ENCODE results near the gene URGCP.
"Not testable (repeated sequence)": the region's sequence is repeated elsewhere in the genome, so short reads cannot be mapped to it uniquely, and the experiment has no call there.

URGCP gene

GRCh38 chr7:43871064-43871463, 35.3 kb downstream of the URGCP start:
- no peak for DNase-seq

GRCh38 chr7:43870316-43870715, 36.1 kb downstream of the URGCP start:
- no peak for DNase-seq

GRCh38 chr7:43869867-43870240, 36.5 kb downstream of the URGCP start:
- no peak for DNase-seq

GRCh38 chr7:43869006-43869866, 37.2 kb downstream of the URGCP start, which contains the start of gene MRPS24:
MRPS24 (minus strand) TSS chr7:43869517; CDS start chr7:43869495, 22 bp downstream.
- peak; percentile 97 for DNase-seq

GRCh38 chr7:43868681-43869005, 37.8 kb downstream of the URGCP start:
- DNase-seq, result no peak

- no peak for DNase-seq
These were observed 38.2 kb downstream of the URGCP start for GRCh38 chr7:43868181-43868580.

- no peak for DNase-seq
These were observed 41.1 kb downstream of the URGCP start for GRCh38 chr7:43865277-43865676.

- DNase-seq, result no peak
These were observed 42.3 kb downstream of the URGCP start for GRCh38 chr7:43864126-43864525.

GRCh38 chr7:43856996-43857395, 49.4 kb downstream of the URGCP start:
- no peak for DNase-seq

GRCh38 chr7:43856316-43856715, 50.1 kb downstream of the URGCP start:
- DNase-seq, result no peak

- DNase-seq, result no peak
These were observed 51.2 kb downstream of the URGCP start for GRCh38 chr7:43855176-43855575.

- no peak for DNase-seq
These were observed 54.6 kb downstream of the URGCP start for GRCh38 chr7:43851805-43852204.

- no peak for DNase-seq
These were observed 55.9 kb downstream of the URGCP start for GRCh38 chr7:43850348-43851116.

GRCh38 chr7:43849047-43849446, 57.3 kb downstream of the URGCP start:
- no peak for DNase-seq

- no peak for DNase-seq
These were observed 58.9 kb downstream of the URGCP start for GRCh38 chr7:43847496-43847895.

- no peak for DNase-seq
These were observed 61.7 kb downstream of the URGCP start for GRCh38 chr7:43844662-43845061.

GRCh38 chr7:43844257-43844656, 62.1 kb downstream of the URGCP start:
- DNase-seq, result no peak

GRCh38 chr7:43843296-43843695, 63.1 kb downstream of the URGCP start:
- DNase-seq, result no peak

GRCh38 chr7:43838201-43838658, 68.2 kb downstream of the URGCP start:
- DNase-seq, result no peak

GRCh38 chr7:43834463-43835251, 71.7 kb downstream of the URGCP start:
- no peak for DNase-seq

GRCh38 chr7:43830917-43831316, 75.5 kb downstream of the URGCP start:
- not testable (repeated sequence) for DNase-seq

Measured in islet precursor cell (in vitro differentiated cells).